Stimulated activated CD4-positive, alpha-beta T cell treated with anti-CD3 and anti-CD28 coated beads, Interleukin-4, amount 100 ng/mL, for 24 hours (primary cell): ENCODE measurements around the gene MAB21L2.

Experiments used
- DNase-seq: peaks from one replicate; pipeline ENCODE4 v3.0.0-alpha.2; 2020

The MAB21L2 gene

GRCh38 chr4:150578745-150579501 is 3.0 kb upstream of the MAB21L2 start:
- no peak for DNase-seq

- DNase-seq, result no peak
These were observed 2.3 kb upstream of the MAB21L2 start for GRCh38 chr4:150579551-150580234.

- DNase-seq, result no peak
These were observed 1.6 kb upstream of the MAB21L2 start for GRCh38 chr4:150580306-150580705.

GRCh38 chr4:150581056-150581605 is 820 bp upstream of the MAB21L2 start:
- DNase-seq, result no peak

- DNase-seq, result no peak
These were observed 305 bp upstream of the MAB21L2 start for GRCh38 chr4:150581641-150582051.

- no peak for DNase-seq
These were observed 929 bp downstream of the MAB21L2 start for GRCh38 chr4:150582873-150583286.

- DNase-seq, result no peak
These were observed 1.5 kb downstream of the MAB21L2 start for GRCh38 chr4:150583287-150584110.

- DNase-seq, result no peak
These were observed 2.4 kb downstream of the MAB21L2 start for GRCh38 chr4:150584111-150584915.

GRCh38 chr4:150585611-150586010 is 3.7 kb downstream of the MAB21L2 start:
- no peak for DNase-seq

GRCh38 chr4:150586162-150586810 is 4.3 kb downstream of the MAB21L2 start:
- DNase-seq, result no peak

GRCh38 chr4:150588316-150588715 is 6.4 kb downstream of the MAB21L2 start:
- DNase-seq, result no peak

GRCh38 chr4:150589157-150589556 is 7.2 kb downstream of the MAB21L2 start:
- DNase-seq, result no peak

- no peak for DNase-seq
These were observed 8.7 kb downstream of the MAB21L2 start for GRCh38 chr4:150590631-150591030.

GRCh38 chr4:150591406-150591805 is 9.5 kb downstream of the MAB21L2 start:
- no peak for DNase-seq

GRCh38 chr4:150591904-150592303 is 10.0 kb downstream of the MAB21L2 start:
- no peak for DNase-seq

GRCh38 chr4:150593996-150594395 is 12.0 kb downstream of the MAB21L2 start:
- DNase-seq, result no peak

- DNase-seq, result no peak
These were observed 17.0 kb downstream of the MAB21L2 start for GRCh38 chr4:150598909-150599308.

GRCh38 chr4:150599547-150599946 is 17.6 kb downstream of the MAB21L2 start:
- no peak for DNase-seq

- DNase-seq, result no peak
These were observed 19.0 kb downstream of the MAB21L2 start for GRCh38 chr4:150600812-150601445.

GRCh38 chr4:150609131-150609530 is 27.2 kb downstream of the MAB21L2 start:
- no peak for DNase-seq

- no peak for DNase-seq
These were observed 37.1 kb downstream of the MAB21L2 start for GRCh38 chr4:150619042-150619441.
